Lower leg skin (tissue), 4 donors: ENCODE data around the gene LMCD1. TPM values are rescaled to one million over a fixed set of nuclear protein-coding genes. Genes with fewer than 3 reads are reported as not detected.

ENCODE experiments used
- DNase-seq, 2 donors: peaks; one replicate each; pipeline ENCODE4 v3.0.0-alpha.2; 2019; ENCODE audit warnings: low spot score in 2 of 2
- H3K4me3 ChIP-seq: fragments of 200-600 bp; sonication (generic); 2 replicates; pipeline ENCODE4 v1.5.1; 2017; ENCODE audit warnings: mild to moderate bottlenecking, low read depth; ENCODE audit not compliant: poor library complexity, severe bottlenecking
- CTCF ChIP-seq, 3 donors: fragments of 450-650 bp; IDR thresholded peaks; one replicate each; pipeline ENCODE4 v1.5.1; 2016; ENCODE audit warnings: antibody characterized with exemption in 3 of 3, mild to moderate bottlenecking in 3 of 3, moderate library complexity in 2 of 3
- POLR2A ChIP-seq, 2 donors: fragments of 450-650 bp; IDR thresholded peaks; one replicate each; pipeline ENCODE4 v1.6.1; 2016 to 2017; ENCODE audit warnings: antibody characterized with exemption in 2 of 2, mild to moderate bottlenecking in 1 of 2, moderate library complexity in 1 of 2
- WGBS, 2 donors: methylation state at CpG; one replicate each; pipeline ENCODE4 v1.1.5; 2018; 5-methylcytosine and 5-hydroxymethylcytosine counted together
- intact Hi-C: fragments of 100-400 bp; cut with DNase I; formaldehyde crosslinking; loops from one replicate; pipeline ENCODE4 v1.15.0; 2023; ENCODE audit warnings: low total_unique reads
- total RNA-seq, 4 donors: library from RNA; depleted of rRNA; stranded (reverse); fragments of >200 nt; gene quantifications; one replicate each; pipeline ENCODE4 v1.1.0, GENCODE V29; 2016

The LMCD1 gene
- total RNA-seq, 4 donors from 2014 or later = 40.4 to 81.5 (median 54.1) TPM

GRCh38 chr3:8600457-8600856 is 98.8 kb downstream of the LMCD1 start:
- DNase-seq = no peak
- H3K4me3 ChIP-seq = no peak overlapping the region
- TF ChIP-seq POLR2A (IDR thresholded peaks at IDR 0.05) (no peak), CTCF (IDR thresholded peaks at IDR 0.05) (no peak)
- intact Hi-C loops = no loop called here

GRCh38 chr3:8603115-8603710 is 101.6 kb downstream of the LMCD1 start:
- intact Hi-C loops = no loop called here
- DNase-seq = peak in 1 of 2 donors; percentile 78
- 39 to 47% methylated on average over 9 of the region's 9 CpGs for WGBS, 2 donors
- no peak overlapping the region for H3K4me3 ChIP-seq
- TF ChIP-seq POLR2A (IDR thresholded peaks at IDR 0.05) = no peak
- TF ChIP-seq CTCF (IDR thresholded peaks at IDR 0.05) = no peak

GRCh38 chr3:8604006-8604405 is 102.4 kb downstream of the LMCD1 start:
- H3K4me3 ChIP-seq = no peak overlapping the region
- DNase-seq = no peak
- TF ChIP-seq POLR2A (IDR thresholded peaks at IDR 0.05) (no peak), CTCF (IDR thresholded peaks at IDR 0.05) (no peak)
- intact Hi-C loops = no loop called here
- 92 to 93% methylated on average over 7 of the region's 7 CpGs for WGBS, 2 donors

- H3K4me3 ChIP-seq = no peak overlapping the region
- DNase-seq = no peak
- intact Hi-C loops = no loop called here
- 87 to 92% methylated on average over 3 of the region's 3 CpGs for WGBS, 2 donors
- TF ChIP-seq POLR2A (IDR thresholded peaks at IDR 0.05) = no peak
- no peak for TF ChIP-seq CTCF (IDR thresholded peaks at IDR 0.05)
These were observed 103.4 kb downstream of the LMCD1 start for GRCh38 chr3:8604988-8605387.

GRCh38 chr3:8606701-8607231 is 105.1 kb downstream of the LMCD1 start:
- peak in 1 of 2 donors; percentile 56 for DNase-seq
- intact Hi-C loops = no loop called here
- no peak overlapping the region for H3K4me3 ChIP-seq
- 20 to 23% methylated on average over 7 of the region's 7 CpGs for whole genome bisulfite sequencing, 2 donors
- TF ChIP-seq POLR2A (IDR thresholded peaks at IDR 0.05) (no peak), CTCF (IDR thresholded peaks at IDR 0.05) (no peak)
